ENCODE data around the gene KIF12. TPM values are rescaled to one million over a fixed set of nuclear protein-coding genes. Genes with fewer than 3 reads are reported as not detected.
"Not testable (repeated sequence)": the region's sequence is repeated elsewhere in the genome, so short reads cannot be mapped to it uniquely, and the experiment has no call there.

Gene KIF12
- total RNA-seq, 2 experiments from 2014 or later = not detected

DNA sequence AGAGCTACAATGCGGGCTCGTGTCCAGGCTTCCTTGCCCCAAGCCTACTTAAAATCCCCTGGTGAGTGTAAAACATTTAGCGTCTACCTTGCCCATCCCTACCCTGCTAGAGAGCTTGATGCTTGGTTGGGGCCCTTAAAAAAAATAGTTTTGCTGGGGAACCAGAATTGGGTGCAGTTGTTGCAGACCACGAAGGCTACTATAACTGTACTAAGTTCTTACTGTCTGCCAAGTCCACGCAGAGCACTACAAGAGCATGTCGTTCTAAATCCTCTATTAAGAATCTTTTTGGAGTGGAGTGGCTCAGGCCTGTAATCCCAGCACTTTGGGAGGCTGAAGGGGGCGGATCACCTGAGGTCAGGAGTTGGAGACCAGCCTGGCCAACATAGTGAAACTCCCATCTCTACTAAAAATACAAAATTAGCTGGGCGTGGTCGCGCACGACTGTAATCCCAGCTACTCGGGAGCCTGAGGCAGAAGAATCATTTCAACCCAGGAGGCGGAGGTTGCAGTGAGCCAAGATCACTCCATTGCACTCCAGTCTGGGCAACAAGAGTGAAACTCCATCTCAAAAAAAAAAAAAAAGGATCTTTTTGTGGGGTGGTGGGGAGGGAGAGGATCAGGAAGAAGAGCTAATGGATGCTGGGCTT lies 16.2 kb downstream of the KIF12 start:
- not testable (repeated sequence) for H3K27ac Mint-ChIP-seq; H3K36me3 Mint-ChIP-seq (ENCODE audit: low read depth); H3K9me3 Mint-ChIP-seq; H3K27me3 Mint-ChIP-seq; H3K4me1 Mint-ChIP-seq (ENCODE audit: low read depth); H3K4me3 Mint-ChIP-seq; ATAC-seq; DNase-seq
- ChIA-PET CTCF (interaction anchor here (0.7 to 5.3 kb wide), 31 partner anchors 10 to 320 kb away, joined by 3 to 58 read pairs (median 4); partner anchors contain the start of genes COL27A1 and KIF12), POLR2A (interaction anchor here (0.8 kb wide), 1 partner anchor 98 kb away, joined by 3 read pairs; no protein-coding TSS in a partner anchor)
- intact Hi-C loops (cut with micrococcal nuclease) = loop anchor here (5.0 kb wide), 1 partner anchor 209 kb away; no protein-coding TSS in a partner anchor
- peak; percentile 26 for TF ChIP-seq CTCF (IDR thresholded peaks at IDR 0.05)

DNA sequence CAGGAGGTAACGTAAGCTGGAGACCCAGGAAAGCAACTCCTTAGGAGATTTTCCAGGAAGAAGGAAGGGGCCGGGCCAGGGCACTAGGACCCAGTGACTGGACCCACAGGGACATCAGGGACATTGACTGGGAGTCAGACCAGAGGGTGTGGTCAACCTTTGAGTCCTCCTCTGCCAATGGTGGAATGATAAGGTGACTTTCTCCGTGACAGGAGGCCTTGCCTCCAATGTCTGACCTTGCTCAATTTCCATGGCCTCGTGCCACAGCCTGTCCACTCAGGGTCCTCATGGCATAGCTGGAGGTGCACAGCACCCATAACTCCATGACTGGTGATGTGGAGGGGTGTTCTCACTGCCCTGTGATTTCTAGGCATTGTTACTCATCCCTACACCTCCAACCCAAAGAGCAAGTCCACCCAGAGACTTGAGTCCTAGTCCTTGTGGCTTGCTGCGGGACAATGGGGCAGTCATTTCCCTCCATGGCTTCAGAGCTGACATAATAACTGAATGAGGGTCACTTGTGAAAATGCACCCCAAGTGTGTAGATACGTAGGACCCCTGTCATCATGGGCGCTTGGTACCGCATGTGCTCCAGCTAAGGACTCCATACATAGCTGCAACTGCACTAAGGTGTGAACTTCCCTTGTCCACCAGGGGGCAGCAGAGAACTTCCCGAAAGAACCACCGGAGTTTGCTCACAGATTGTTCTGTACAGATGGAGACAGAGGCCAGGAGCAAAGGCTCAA lies 16.9 kb downstream of the KIF12 start:
- ATAC-seq (peak; percentile 93), DNase-seq (peak; percentile 91)
- Mint-ChIP-seq H3K27ac (no peak overlapping the region), H3K4me3 (no peak overlapping the region), H3K27me3 (no peaks in the 10 kb centered on the region), H3K4me1 (ENCODE audit: low read depth) (no peaks in the 10 kb centered on the region), H3K9me3 (no peaks in the 10 kb centered on the region), H3K36me3 (ENCODE audit: low read depth) (no peaks in the 10 kb centered on the region)
- intact Hi-C loops (cut with micrococcal nuclease) = loop anchor here (5.0 kb wide), 1 partner anchor 210 kb away; no protein-coding TSS in a partner anchor
- ChIA-PET POLR2A (no interaction called here), CTCF (interaction anchor here (0.5 to 5.3 kb wide), 34 partner anchors 9 to 321 kb away, joined by 3 to 58 read pairs (median 4); partner anchors contain the start of genes COL27A1 and KIF12)
- peak; percentile 81 for TF ChIP-seq CTCF (IDR thresholded peaks at IDR 0.05)

- intact Hi-C loops (cut with micrococcal nuclease) = loop anchor here (5.0 kb wide), 1 partner anchor 211 kb away; no protein-coding TSS in a partner anchor
- DNase-seq = no peak
- H3K4me1 Mint-ChIP-seq (ENCODE audit: low read depth) = no peaks in the 10 kb centered on the region
- ChIA-PET POLR2A (no interaction called here), CTCF (interaction anchor here (0.7 to 5.3 kb wide), 12 partner anchors 13 to 321 kb away, joined by 3 to 58 read pairs (median 8); partner anchors contain the start of gene COL27A1)
- H3K27me3 Mint-ChIP-seq = no peaks in the 10 kb centered on the region
- H3K4me3 Mint-ChIP-seq = no peak overlapping the region
- H3K36me3 Mint-ChIP-seq (ENCODE audit: low read depth) = no peaks in the 10 kb centered on the region
- no peak for TF ChIP-seq CTCF (IDR thresholded peaks at IDR 0.05)
- no peaks in the 10 kb centered on the region for H3K9me3 Mint-ChIP-seq
- ATAC-seq = no peak
- H3K27ac Mint-ChIP-seq = no peak overlapping the region
These were observed 17.6 kb downstream of the KIF12 start for GRCh38 chr9:114081441-114082016.

DNA sequence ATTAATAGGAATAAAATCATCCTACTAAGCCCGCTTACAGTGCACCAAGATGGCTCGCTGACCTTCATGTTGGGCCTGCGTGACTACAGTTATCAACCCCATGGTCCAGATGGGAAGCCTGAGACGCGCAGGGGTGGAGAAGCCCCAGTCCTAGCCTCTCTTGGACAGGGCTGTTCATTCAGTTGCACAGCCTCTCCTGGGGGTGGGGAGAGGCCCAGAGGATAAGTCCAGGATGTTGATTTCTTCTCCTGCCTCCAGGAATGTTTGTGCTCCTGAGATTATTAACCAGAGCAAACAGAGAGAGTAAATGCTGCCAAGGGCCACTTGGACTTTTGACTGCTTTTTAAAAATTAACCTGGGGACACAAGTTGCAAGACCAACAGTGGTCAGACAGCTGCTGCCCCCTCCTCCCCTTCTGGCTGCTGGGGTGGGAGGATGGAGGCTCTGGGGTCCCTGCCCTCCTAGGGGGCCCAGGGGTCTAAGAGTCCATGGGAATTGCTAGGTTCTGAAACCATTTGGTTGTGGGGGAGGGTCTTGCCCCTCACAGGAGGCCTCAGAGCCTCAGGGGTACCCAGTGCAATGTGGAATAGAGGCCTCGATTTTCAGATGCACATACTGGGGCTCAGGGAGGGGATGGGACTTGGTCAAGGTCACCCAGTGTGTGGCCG lies 18.2 kb downstream of the KIF12 start:
- Mint-ChIP-seq H3K27ac (no peak overlapping the region), H3K36me3 (ENCODE audit: low read depth) (no peaks in the 10 kb centered on the region), H3K4me1 (ENCODE audit: low read depth) (no peaks in the 10 kb centered on the region), H3K4me3 (no peak overlapping the region), H3K27me3 (no peaks in the 10 kb centered on the region), H3K9me3 (no peaks in the 10 kb centered on the region)
- ChIA-PET POLR2A (no interaction called here), CTCF (interaction anchor here (1.9 to 5.3 kb wide), 3 partner anchors 28 to 210 kb away, joined by 5 to 58 read pairs (median 45); no protein-coding TSS in a partner anchor)
- TF ChIP-seq CTCF (IDR thresholded peaks at IDR 0.05) = no peak
- ATAC-seq (no peak), DNase-seq (no peak)
- intact Hi-C loops (cut with micrococcal nuclease) = loop anchor here (5.0 kb wide), 1 partner anchor 211 kb away; no protein-coding TSS in a partner anchor
